Adrenal gland (tissue), 12 donors: ENCODE data around the gene CACTIN. TPM values are rescaled to one million over a fixed set of nuclear protein-coding genes. Genes with fewer than 3 reads are reported as not detected.

Experiments
- DNase-seq, 7 donors: peaks; one replicate each; pipeline ENCODE4 v3.0.0-alpha.2; 2019 to 2020
- H3K27ac ChIP-seq, 5 donors: fragments of 200-600 bp; sonication (generic) in 4 of 5; 1 replicate in 3 of 5; 2 replicates in 2 of 5; pipeline versions ENCODE4 v1.5.1 to v1.8.0; 2016 to 2020; ENCODE audit warnings: mild to moderate bottlenecking in 1 of 5
- H3K27me3 ChIP-seq: fragments of 200-600 bp; 2 replicates; pipeline ENCODE4 v1.8.0; 2021
- H3K36me3 ChIP-seq, 2 donors: fragments of 200-600 bp; replicated peaks in 1 of 2; 1 replicate in 1 of 2; 2 replicates in 1 of 2; pipeline versions ENCODE4 v1.5.1 to v1.8.0; 2018 to 2022
- H3K4me1 ChIP-seq, 2 donors: fragments of 200-600 bp; replicated peaks in 1 of 2; 1 replicate in 1 of 2; 2 replicates in 1 of 2; pipeline versions ENCODE4 v1.5.1 to v1.8.0; 2018 to 2021
- H3K4me3 ChIP-seq, 4 donors: fragments of 200-600 bp; sonication (generic) in 3 of 4; one replicate each; pipeline ENCODE4 v1.5.1; 2016 to 2018
- H3K9me3 ChIP-seq, 3 donors: fragments of 200-600 bp; sonication (generic) in 1 of 3; replicated peaks in 1 of 3; 1 replicate in 2 of 3; 2 replicates in 1 of 3; pipeline versions ENCODE4 v1.5.1 to v1.8.0; 2016 to 2021
- POLR2A ChIP-seq, 2 donors: fragments of 450-650 bp; IDR thresholded peaks; one replicate each; pipeline ENCODE4 v1.6.1; 2017; ENCODE audit warnings: antibody characterized with exemption in 2 of 2, mild to moderate bottlenecking in 2 of 2, moderate library complexity in 1 of 2
- WGBS, 4 donors: extraction: QIAGEN DNeasy Blood & Tissue Kit in 2 of 4; methylation state at CpG; one replicate each; pipeline versions ENCODE4 v1.1.5 to v1.1.7; 2013 to 2017; 5-methylcytosine and 5-hydroxymethylcytosine counted together
- intact Hi-C, 2 donors: fragments of 100-400 bp; cut with DNase I; formaldehyde crosslinking; loops; one replicate each; pipeline versions ENCODE4 v1.14.1 to v1.15.0; 2022 to 2023
- polyA plus RNA-seq, 3 donors: library from polyadenylated mRNA; stranded (reverse); fragments of 200-250 nt in 2 of 3; fragments of 350-450 nt in 1 of 3; fragmentation: Illumina TruSeq in 1 of 3; extraction: RNeasy Lipid Tissue Mini Kit (QIAGEN cat#74804) in 1 of 3; gene quantifications; one replicate each; pipeline ENCODE4 v1.2.3, GENCODE V29; 2013 to 2014
- total RNA-seq, 9 donors: library from RNA; depleted of rRNA in 4 of 9; stranded (reverse); fragments of >200 nt in 4 of 9; fragments of 120-200 nt in 1 of 9; fragmentation: NEBNext Ultra II Directional in 1 of 9; extraction: Animal tissue kit (Norgen Biotek cat#: 25700) in 1 of 9; gene quantifications; one replicate each; pipeline versions ENCODE4 v1.1.0 to v1.2.4, GENCODE V29; 2013 to 2023
- TF ChIP-seq, protein P1 (sequence below), 6 experiments: fragments of 450-650 bp in 4 of 6; fragments of 200-600 bp in 2 of 6; sonication (generic) in 1 of 6; IDR thresholded peaks; 1 replicate in 5 of 6; 2 replicates in 1 of 6; pipeline versions ENCODE4 v1.5.1 to v1.8.0; 2016 to 2021; ENCODE audit warnings: antibody characterized with exemption in 6 of 6, mild to moderate bottlenecking in 2 of 6, moderate library complexity in 1 of 6
- donor health status: healthy with polysubstance abuse.
- donor health status: Bipolar disorder and iron deficiency.
- donor health status: DM: yes; HTN: yes; CAD: no.
- donor health status: DM: no; HTN: no; CAD: no.
- donor health status: DM: no; HTN: no; CAD: no.
- donor health status: DM: yes; HTN: yes; CAD: no.

CACTIN gene
- total and polyA plus RNA-seq, 12 donors: 5.0 to 78.4 (median 22.3) TPM

GRCh38 chr19:3639479-3639878, 12.9 kb upstream of the CACTIN start:
- Histone ChIP-seq H3K4me1 (no peaks in the 10 kb centered on the region), H3K4me3 (no peak overlapping the region), H3K36me3 (peaks cover 0 to 32% of the 10 kb centered on the region in 2 donors), H3K27me3 (no peaks in the 10 kb centered on the region), H3K27ac (no peak overlapping the region), H3K9me3 (no peaks in the 10 kb centered on the region)
- intact Hi-C loops: no loop called here
- TF ChIP-seq POLR2A (IDR thresholded peaks at IDR 0.05): no peak
- TF ChIP-seq, protein P1, sequence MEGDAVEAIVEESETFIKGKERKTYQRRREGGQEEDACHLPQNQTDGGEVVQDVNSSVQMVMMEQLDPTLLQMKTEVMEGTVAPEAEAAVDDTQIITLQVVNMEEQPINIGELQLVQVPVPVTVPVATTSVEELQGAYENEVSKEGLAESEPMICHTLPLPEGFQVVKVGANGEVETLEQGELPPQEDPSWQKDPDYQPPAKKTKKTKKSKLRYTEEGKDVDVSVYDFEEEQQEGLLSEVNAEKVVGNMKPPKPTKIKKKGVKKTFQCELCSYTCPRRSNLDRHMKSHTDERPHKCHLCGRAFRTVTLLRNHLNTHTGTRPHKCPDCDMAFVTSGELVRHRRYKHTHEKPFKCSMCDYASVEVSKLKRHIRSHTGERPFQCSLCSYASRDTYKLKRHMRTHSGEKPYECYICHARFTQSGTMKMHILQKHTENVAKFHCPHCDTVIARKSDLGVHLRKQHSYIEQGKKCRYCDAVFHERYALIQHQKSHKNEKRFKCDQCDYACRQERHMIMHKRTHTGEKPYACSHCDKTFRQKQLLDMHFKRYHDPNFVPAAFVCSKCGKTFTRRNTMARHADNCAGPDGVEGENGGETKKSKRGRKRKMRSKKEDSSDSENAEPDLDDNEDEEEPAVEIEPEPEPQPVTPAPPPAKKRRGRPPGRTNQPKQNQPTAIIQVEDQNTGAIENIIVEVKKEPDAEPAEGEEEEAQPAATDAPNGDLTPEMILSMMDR (IDR thresholded peaks at IDR 0.05): no peak
- 94 to 99% (median 98%) methylated on average over 13 of the region's 13 CpGs for WGBS, 4 donors
- DNase-seq: no peak

GRCh38 chr19:3638208-3639193, 11.9 kb upstream of the CACTIN start:
- Histone ChIP-seq H3K4me3 (no peak overlapping the region), H3K27me3 (no peaks in the 10 kb centered on the region), H3K9me3 (no peaks in the 10 kb centered on the region), H3K27ac (no peak overlapping the region), H3K36me3 (peaks cover 0 to 29% of the 10 kb centered on the region in 2 donors), H3K4me1 (no peaks in the 10 kb centered on the region)
- intact Hi-C loops: no loop called here
- WGBS, 4 donors: 84 to 89% (median 85%) methylated on average over 37 to 55 of the region's 55 CpGs
- no peak for TF ChIP-seq POLR2A (IDR thresholded peaks at IDR 0.05)
- TF ChIP-seq, protein P1 (IDR thresholded peaks at IDR 0.05): no peak
- no peak for DNase-seq

DNA sequence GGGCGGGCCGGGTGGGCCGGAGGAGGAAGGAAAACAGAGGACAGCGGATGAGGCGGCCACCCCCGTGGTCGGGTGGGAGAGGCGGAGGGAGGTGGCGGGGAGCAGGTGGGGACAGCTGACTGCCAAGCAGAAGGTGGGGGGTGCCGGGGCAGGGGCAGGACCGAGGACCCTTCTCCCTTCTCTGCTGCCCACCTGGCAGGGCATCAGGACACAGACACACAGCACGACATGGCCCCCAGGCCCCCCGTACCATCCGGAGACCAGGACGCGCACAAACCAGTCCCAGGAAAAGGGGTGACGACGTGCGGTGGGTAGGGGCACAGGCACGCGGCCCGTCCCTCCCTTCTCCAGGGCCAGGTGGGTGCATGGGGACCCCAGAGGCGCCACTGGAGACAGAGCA, 11.0 kb upstream of the CACTIN start:
- Histone ChIP-seq H3K4me1 (no peaks in the 10 kb centered on the region), H3K9me3 (no peaks in the 10 kb centered on the region), H3K36me3 (peaks cover 0 to 29% of the 10 kb centered on the region in 2 donors), H3K4me3 (no peak overlapping the region), H3K27me3 (no peaks in the 10 kb centered on the region), H3K27ac (no peak overlapping the region)
- 89 to 94% (median 91%) methylated on average over 7 to 23 of the region's 23 CpGs for WGBS, 4 donors
- TF ChIP-seq, protein P1 (IDR thresholded peaks at IDR 0.05): no peak
- no peak for TF ChIP-seq POLR2A (IDR thresholded peaks at IDR 0.05)
- DNase-seq: no peak
- intact Hi-C loops: no loop called here

GRCh38 chr19:3636962-3637361, 10.4 kb upstream of the CACTIN start:
- no peak for DNase-seq
- Histone ChIP-seq H3K4me1 (no peaks in the 10 kb centered on the region), H3K4me3 (no peak overlapping the region), H3K36me3 (peaks cover 0 to 29% of the 10 kb centered on the region in 2 donors), H3K9me3 (no peaks in the 10 kb centered on the region), H3K27ac (no peak overlapping the region), H3K27me3 (no peaks in the 10 kb centered on the region)
- no peak for TF ChIP-seq POLR2A (IDR thresholded peaks at IDR 0.05)
- TF ChIP-seq, protein P1 (IDR thresholded peaks at IDR 0.05): no peak
- intact Hi-C loops: no loop called here
- 95 to 100% (median 99%) methylated on average over 2 to 20 of the region's 20 CpGs for WGBS, 4 donors
